ENCODE data around the gene CDIPT.
"Not testable (repeated sequence)": the region's sequence is repeated elsewhere in the genome, so short reads cannot be mapped to it uniquely, and the experiment has no call there.

CDIPT gene

GRCh38 chr16:29893553-29893952 is 30.5 kb upstream of the CDIPT start:
- Histone ChIP-seq H3K9ac (no peak overlapping the region), H3K79me2 (ENCODE audit: insufficient read depth, low read depth) (no peaks in the 10 kb centered on the region), H3K27ac (no peak overlapping the region), H3K4me1 (ENCODE audit: low read depth, poor library complexity, severe bottlenecking) (no peaks in the 10 kb centered on the region), H3K4me2 (no peak overlapping the region), H3K27me3 (ENCODE audit: insufficient read depth, low read depth) (peaks cover 50% of the 10 kb centered on the region), H3K4me3 (IDR thresholded peaks at IDR 0.05; ENCODE audit: insufficient read depth, low read depth, low read length) (no peak overlapping the region), H4K20me1 (ENCODE audit: insufficient read depth) (no peaks in the 10 kb centered on the region), H2AFZ (ENCODE audit: low read depth) (no peak overlapping the region), H3K36me3 (ENCODE audit: insufficient read depth) (no peaks in the 10 kb centered on the region)
- TF ChIP-seq, protein P1, sequence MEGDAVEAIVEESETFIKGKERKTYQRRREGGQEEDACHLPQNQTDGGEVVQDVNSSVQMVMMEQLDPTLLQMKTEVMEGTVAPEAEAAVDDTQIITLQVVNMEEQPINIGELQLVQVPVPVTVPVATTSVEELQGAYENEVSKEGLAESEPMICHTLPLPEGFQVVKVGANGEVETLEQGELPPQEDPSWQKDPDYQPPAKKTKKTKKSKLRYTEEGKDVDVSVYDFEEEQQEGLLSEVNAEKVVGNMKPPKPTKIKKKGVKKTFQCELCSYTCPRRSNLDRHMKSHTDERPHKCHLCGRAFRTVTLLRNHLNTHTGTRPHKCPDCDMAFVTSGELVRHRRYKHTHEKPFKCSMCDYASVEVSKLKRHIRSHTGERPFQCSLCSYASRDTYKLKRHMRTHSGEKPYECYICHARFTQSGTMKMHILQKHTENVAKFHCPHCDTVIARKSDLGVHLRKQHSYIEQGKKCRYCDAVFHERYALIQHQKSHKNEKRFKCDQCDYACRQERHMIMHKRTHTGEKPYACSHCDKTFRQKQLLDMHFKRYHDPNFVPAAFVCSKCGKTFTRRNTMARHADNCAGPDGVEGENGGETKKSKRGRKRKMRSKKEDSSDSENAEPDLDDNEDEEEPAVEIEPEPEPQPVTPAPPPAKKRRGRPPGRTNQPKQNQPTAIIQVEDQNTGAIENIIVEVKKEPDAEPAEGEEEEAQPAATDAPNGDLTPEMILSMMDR (conservative IDR thresholded peaks at IDR 0.05; ENCODE audit: low read depth, low read length), result no peak

DNA sequence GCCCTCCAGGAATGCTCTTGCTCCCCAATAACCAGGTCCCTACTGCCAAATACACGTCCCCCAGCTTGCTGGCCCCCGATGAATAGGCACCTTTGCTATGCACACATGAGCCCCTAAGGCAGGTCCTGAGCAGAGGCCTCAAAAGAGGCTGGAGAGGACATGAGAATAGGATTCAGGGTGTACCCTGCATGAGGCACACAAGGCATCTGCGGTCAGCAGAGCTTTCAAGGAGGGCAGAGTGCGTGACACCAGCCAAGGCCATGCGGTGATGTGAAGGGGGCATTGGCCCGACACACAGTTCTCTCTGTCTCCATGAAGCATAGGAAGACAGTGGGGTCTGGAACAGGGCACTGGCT is 29.4 kb upstream of the CDIPT start:
- H3K9ac ChIP-seq, result no peak overlapping the region
- H3K4me3 ChIP-seq (IDR thresholded peaks at IDR 0.05; ENCODE audit: insufficient read depth, low read depth, low read length), result no peak overlapping the region
- H3K36me3 ChIP-seq (ENCODE audit: insufficient read depth), result no peaks in the 10 kb centered on the region
- no peak overlapping the region for H3K27ac ChIP-seq
- no peak overlapping the region for H3K4me2 ChIP-seq
- H3K79me2 ChIP-seq (ENCODE audit: insufficient read depth, low read depth), result no peaks in the 10 kb centered on the region
- no peaks in the 10 kb centered on the region for H4K20me1 ChIP-seq (ENCODE audit: insufficient read depth)
- H2AFZ ChIP-seq (ENCODE audit: low read depth), result no peak overlapping the region
- peaks cover 49% of the 10 kb centered on the region for H3K27me3 ChIP-seq (ENCODE audit: insufficient read depth, low read depth)
- TF ChIP-seq, protein P1 (conservative IDR thresholded peaks at IDR 0.05; ENCODE audit: low read depth, low read length), result no peak
- H3K4me1 ChIP-seq (ENCODE audit: low read depth, poor library complexity, severe bottlenecking), result no peaks in the 10 kb centered on the region

DNA sequence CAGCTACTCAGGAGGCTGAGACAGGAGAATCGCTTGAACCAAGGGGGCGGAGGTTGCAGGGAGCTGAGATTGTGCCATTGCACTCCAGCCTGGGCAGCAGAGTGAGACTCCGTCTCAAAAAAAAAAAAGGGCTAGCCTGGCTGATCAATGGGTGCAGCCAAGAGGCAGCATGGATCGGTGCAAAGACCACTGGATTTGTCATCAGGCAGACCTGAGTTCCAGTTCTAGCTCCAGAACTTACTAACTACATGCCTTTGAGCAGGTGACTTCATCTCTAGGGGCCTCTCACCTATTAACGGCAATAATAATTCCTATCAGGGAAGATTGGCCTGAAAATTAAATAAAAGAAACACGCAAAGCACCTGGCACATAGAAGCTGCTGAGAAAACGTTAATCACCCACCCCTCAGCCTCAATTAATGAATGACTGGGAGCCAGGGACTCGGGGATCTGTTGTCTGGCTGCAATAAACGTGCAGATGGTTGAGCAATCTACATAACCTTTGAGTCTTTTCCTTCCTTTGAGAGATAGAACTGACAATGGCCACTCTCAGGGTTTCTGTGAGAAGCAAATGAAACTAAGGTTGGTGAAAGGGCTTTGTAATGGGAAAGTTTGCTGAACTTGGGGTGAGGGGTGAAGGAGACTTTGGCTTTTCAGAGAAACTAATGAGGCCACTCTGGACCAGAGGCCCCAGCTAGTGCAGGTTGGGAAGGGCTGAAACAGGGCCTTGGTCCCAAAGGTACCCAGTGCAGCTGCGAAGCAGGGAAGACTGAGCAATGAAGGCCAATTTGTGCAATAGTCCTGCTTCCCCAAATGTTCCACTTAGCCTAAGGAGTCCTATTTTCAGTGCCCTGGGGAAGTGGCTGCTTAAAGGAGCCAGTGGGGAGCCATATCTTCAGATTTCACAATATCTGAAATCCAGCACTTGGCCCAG is 28.8 kb upstream of the CDIPT start:
- Histone ChIP-seq H2AFZ (ENCODE audit: low read depth) (no peak overlapping the region), H3K4me1 (ENCODE audit: low read depth, poor library complexity, severe bottlenecking) (no peaks in the 10 kb centered on the region), H3K27ac (no peak overlapping the region), H4K20me1 (ENCODE audit: insufficient read depth) (no peaks in the 10 kb centered on the region), H3K4me2 (no peak overlapping the region), H3K36me3 (ENCODE audit: insufficient read depth) (no peaks in the 10 kb centered on the region), H3K4me3 (IDR thresholded peaks at IDR 0.05; ENCODE audit: insufficient read depth, low read depth, low read length) (no peak overlapping the region), H3K9ac (no peak overlapping the region), H3K79me2 (ENCODE audit: insufficient read depth, low read depth) (no peaks in the 10 kb centered on the region), H3K27me3 (ENCODE audit: insufficient read depth, low read depth) (peaks cover 44% of the 10 kb centered on the region)
- TF ChIP-seq, protein P1 (conservative IDR thresholded peaks at IDR 0.05; ENCODE audit: low read depth, low read length), result no peak

DNA sequence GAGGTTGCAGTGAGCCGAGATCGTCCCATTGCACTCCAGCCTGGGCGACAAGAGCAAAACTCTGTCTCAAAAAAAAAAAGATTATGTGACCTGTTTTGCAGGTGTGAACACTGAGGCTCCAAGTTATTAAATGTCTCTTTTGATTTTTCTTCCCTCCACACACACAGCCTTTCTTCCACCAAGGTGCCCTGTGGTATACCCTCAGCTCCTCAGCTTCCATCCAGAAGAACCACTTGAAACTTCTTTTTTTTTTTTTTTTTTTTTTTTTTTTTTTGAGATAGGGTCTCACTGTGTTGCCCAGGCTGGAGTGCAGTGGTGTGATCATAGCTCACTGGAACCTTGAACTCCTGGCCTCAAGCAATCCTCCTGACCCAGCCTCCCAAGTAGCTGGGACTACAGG is 26.3 kb upstream of the CDIPT start:
- H3K4me2 ChIP-seq; H2AFZ ChIP-seq (ENCODE audit: low read depth); H3K36me3 ChIP-seq (ENCODE audit: insufficient read depth): not testable (repeated sequence)

DNA sequence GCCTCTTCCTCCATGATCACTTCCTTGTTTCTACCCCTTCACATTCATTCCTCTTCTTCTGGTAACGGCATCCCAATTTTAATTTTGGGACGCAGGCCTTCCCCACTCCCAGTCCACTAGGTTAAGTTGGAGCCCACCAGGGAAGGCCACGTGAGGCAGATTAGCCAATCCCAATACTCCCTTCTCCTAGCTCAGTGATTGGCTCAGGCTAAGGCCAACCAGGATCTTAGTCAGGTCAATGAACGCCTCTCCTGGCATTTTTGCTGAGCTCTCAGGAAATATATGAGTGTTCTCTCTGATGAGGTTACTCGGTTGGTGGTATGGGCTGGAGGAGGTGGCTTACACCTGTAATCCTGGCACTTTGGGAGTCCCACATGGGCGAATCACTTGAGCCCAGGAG is 21.0 kb upstream of the CDIPT start:
- no peaks in the 10 kb centered on the region for H4K20me1 ChIP-seq (ENCODE audit: insufficient read depth)
- peaks cover 50% of the 10 kb centered on the region; the same call in 1 of the 2 replicates for H3K27me3 ChIP-seq (ENCODE audit: insufficient read depth, low read depth)
- H3K4me2 ChIP-seq, result no peak overlapping the region
- H3K36me3 ChIP-seq (ENCODE audit: insufficient read depth), result no peaks in the 10 kb centered on the region
- H3K79me2 ChIP-seq (ENCODE audit: insufficient read depth, low read depth), result no peaks in the 10 kb centered on the region
- H3K27ac ChIP-seq, result no peak overlapping the region
- H3K4me1 ChIP-seq (ENCODE audit: low read depth, poor library complexity, severe bottlenecking), result no peaks in the 10 kb centered on the region
- H2AFZ ChIP-seq (ENCODE audit: low read depth), result no peak overlapping the region
- H3K9ac ChIP-seq, result no peak overlapping the region
- no peak overlapping the region for H3K4me3 ChIP-seq (IDR thresholded peaks at IDR 0.05; ENCODE audit: insufficient read depth, low read depth, low read length)
- TF ChIP-seq, protein P1 (conservative IDR thresholded peaks at IDR 0.05; ENCODE audit: low read depth, low read length), result no peak

More for the DNA sequence above, 26.3 kb upstream of the CDIPT start:
- H3K27me3 ChIP-seq (ENCODE audit: insufficient read depth, low read depth), result peaks cover 43% of the 10 kb centered on the region
- H3K79me2 ChIP-seq (ENCODE audit: insufficient read depth, low read depth); H3K4me3 ChIP-seq (IDR thresholded peaks at IDR 0.05; ENCODE audit: insufficient read depth, low read depth, low read length); H3K9ac ChIP-seq; H3K4me1 ChIP-seq (ENCODE audit: low read depth, poor library complexity, severe bottlenecking); H3K27ac ChIP-seq; H4K20me1 ChIP-seq (ENCODE audit: insufficient read depth): not testable (repeated sequence)
